HEK293 (cell line): Measurements from ENCODE around the gene PPDPF.
A peak's percentile ranks its signal among the peaks of the same experiment; 100 is the strongest.
"Not testable (repeated sequence)": the region's sequence is repeated elsewhere in the genome, so short reads cannot be mapped to it uniquely, and the experiment has no call there.

Source experiments
- CTCF ChIA-PET: fragments of 350-600 bp; formaldehyde crosslinking; extraction: SDS; loops from one replicate; lab custom pipeline; 2021; ENCODE audit warnings: antibody characterized with exemption; lab: Yijun Ruan, JAX
- POLR2A ChIA-PET: fragments of 300-600 bp; formaldehyde crosslinking; extraction: SDS; loops from one replicate; lab custom pipeline; 2020; ENCODE audit warnings: antibody characterized with exemption, inconsistent platforms; lab: Yijun Ruan, JAX
- H3K27ac ChIP-seq: fragments of 200-500 bp; sonication (Bioruptor generic); 2 replicates; pipeline ENCODE4 v1.5.1; 2014; ENCODE audit warnings: low read depth, low read length, control low read depth, inconsistent platforms; ENCODE audit errors: extremely low read depth
- H3K36me3 ChIP-seq, 2 experiments: fragments of 200-500 bp in 1 of 2; sonication (Bioruptor generic) in 1 of 2; 1 replicate in 1 of 2; 2 replicates in 1 of 2; pipeline ENCODE4 v1.5.1; 2014 to 2017; ENCODE audit warnings: inconsistent platforms in 2 of 2, low read length in 2 of 2; ENCODE audit not compliant: control insufficient read depth in 2 of 2, insufficient read depth in 1 of 2
- H3K4me1 ChIP-seq: fragments of 200-500 bp; sonication (Bioruptor generic); 2 replicates; pipeline ENCODE4 v1.5.1; 2014; ENCODE audit warnings: mild to moderate bottlenecking, low read length, inconsistent platforms; ENCODE audit not compliant: control insufficient read depth, insufficient read depth
- H3K4me3 ChIP-seq: 2 replicates; pipeline ENCODE4 v1.5.1; 2011; ENCODE audit warnings: low read depth, mild to moderate bottlenecking, control low read depth, low read length, moderate library complexity
- H3K9me3 ChIP-seq: fragments of 200-500 bp; sonication (Bioruptor generic); 2 replicates; pipeline ENCODE4 v1.5.1; 2014; ENCODE audit warnings: low read depth, low read length, inconsistent platforms; ENCODE audit not compliant: control insufficient read depth, insufficient read depth
- KLF17 ChIP-seq: fragments of 450-650 bp; formaldehyde crosslinking; IDR thresholded peaks from 2 replicates; pipeline ENCODE4 v1.5.1; 2016; ENCODE audit warnings: missing biosample characterization, missing genetic modification characterization
- OVOL3 ChIP-seq: fragments of 450-650 bp; formaldehyde crosslinking; IDR thresholded peaks from 2 replicates; pipeline ENCODE4 v1.5.1; 2016; ENCODE audit warnings: missing biosample characterization, missing genetic modification characterization
- SCRT1 ChIP-seq: fragments of 450-650 bp; formaldehyde crosslinking; IDR thresholded peaks from 2 replicates; pipeline ENCODE4 v1.5.1; 2016; ENCODE audit warnings: missing biosample characterization, missing genetic modification characterization, borderline replicate concordance
- SCRT2 ChIP-seq: fragments of 450-650 bp; formaldehyde crosslinking; IDR thresholded peaks from 2 replicates; pipeline ENCODE4 v1.5.1; 2016; ENCODE audit warnings: missing biosample characterization, missing genetic modification characterization
- YY1 ChIP-seq: fragments of 450-650 bp; formaldehyde crosslinking; IDR thresholded peaks from 2 replicates; pipeline ENCODE4 v1.5.1; 2018; ENCODE audit warnings: missing biosample characterization, missing genetic modification characterization
- ZNF19 ChIP-seq: fragments of 450-650 bp; formaldehyde crosslinking; IDR thresholded peaks from 2 replicates; pipeline ENCODE4; 2016; ENCODE audit warnings: missing biosample characterization, missing genetic modification characterization, low read depth
- ZNF24 ChIP-seq: fragments of 450-650 bp; formaldehyde crosslinking; IDR thresholded peaks from 2 replicates; pipeline ENCODE4 v1.5.1; 2016; ENCODE audit warnings: missing biosample characterization, missing genetic modification characterization
- ZNF391 ChIP-seq: fragments of 450-650 bp; formaldehyde crosslinking; IDR thresholded peaks from 2 replicates; pipeline ENCODE4 v1.5.1; 2016; ENCODE audit warnings: low read depth, missing biosample characterization, missing genetic modification characterization, borderline replicate concordance
- ZNF473 ChIP-seq: fragments of 450-650 bp; formaldehyde crosslinking; IDR thresholded peaks from 2 replicates; pipeline ENCODE4 v1.5.1; 2017; ENCODE audit warnings: missing biosample characterization, missing genetic modification characterization
- ZNF521 ChIP-seq: fragments of 450-650 bp; formaldehyde crosslinking; IDR thresholded peaks from 2 replicates; pipeline ENCODE4 v1.5.1; 2017; ENCODE audit warnings: missing biosample characterization, mild to moderate bottlenecking, missing genetic modification characterization
- ZNF624 ChIP-seq: fragments of 450-650 bp; formaldehyde crosslinking; IDR thresholded peaks from 2 replicates; pipeline ENCODE4 v1.5.1; 2017; ENCODE audit warnings: missing biosample characterization, missing genetic modification characterization
- TF ChIP-seq, protein P1 (sequence below): fragments of 450-650 bp; formaldehyde crosslinking; IDR thresholded peaks from 2 replicates; pipeline ENCODE4 v1.5.1; 2016; ENCODE audit warnings: missing biosample characterization, missing genetic modification characterization

The PPDPF gene

DNA sequence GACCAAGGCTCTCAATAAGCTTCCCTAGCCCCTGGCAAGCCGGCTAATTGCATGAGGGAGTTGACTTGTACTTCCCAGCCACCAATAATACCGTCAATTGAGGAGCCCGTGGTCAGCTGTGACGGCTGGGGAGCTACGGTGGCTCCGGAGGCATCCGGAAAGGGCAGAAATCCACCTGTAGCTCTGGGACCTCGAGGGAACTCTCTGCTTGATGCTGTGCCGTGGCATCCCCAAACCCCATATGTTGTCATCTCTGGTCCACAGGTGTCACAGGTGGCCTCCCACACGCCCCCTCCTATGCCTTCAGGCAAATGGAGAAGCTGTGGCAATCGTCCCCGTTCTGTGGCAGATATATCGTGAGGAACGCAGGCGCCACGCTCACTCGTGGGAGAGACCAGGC lies 42.6 kb upstream of the PPDPF start:
- H3K4me3 ChIP-seq: no peak overlapping the region
- no peaks in the 10 kb centered on the region for H3K36me3 ChIP-seq
- ChIA-PET POLR2A (interaction anchor here (0.6 kb wide), 1 partner anchor 48 kb away, joined by 4 read pairs; no protein-coding TSS in a partner anchor), CTCF (interaction anchor here (0.6 to 2.3 kb wide), 2 partner anchors 18 to 69 kb away, joined by 3 to 9 read pairs; no protein-coding TSS in a partner anchor)
- H3K27ac ChIP-seq: no peak overlapping the region
- TF ChIP-seq, protein P1, sequence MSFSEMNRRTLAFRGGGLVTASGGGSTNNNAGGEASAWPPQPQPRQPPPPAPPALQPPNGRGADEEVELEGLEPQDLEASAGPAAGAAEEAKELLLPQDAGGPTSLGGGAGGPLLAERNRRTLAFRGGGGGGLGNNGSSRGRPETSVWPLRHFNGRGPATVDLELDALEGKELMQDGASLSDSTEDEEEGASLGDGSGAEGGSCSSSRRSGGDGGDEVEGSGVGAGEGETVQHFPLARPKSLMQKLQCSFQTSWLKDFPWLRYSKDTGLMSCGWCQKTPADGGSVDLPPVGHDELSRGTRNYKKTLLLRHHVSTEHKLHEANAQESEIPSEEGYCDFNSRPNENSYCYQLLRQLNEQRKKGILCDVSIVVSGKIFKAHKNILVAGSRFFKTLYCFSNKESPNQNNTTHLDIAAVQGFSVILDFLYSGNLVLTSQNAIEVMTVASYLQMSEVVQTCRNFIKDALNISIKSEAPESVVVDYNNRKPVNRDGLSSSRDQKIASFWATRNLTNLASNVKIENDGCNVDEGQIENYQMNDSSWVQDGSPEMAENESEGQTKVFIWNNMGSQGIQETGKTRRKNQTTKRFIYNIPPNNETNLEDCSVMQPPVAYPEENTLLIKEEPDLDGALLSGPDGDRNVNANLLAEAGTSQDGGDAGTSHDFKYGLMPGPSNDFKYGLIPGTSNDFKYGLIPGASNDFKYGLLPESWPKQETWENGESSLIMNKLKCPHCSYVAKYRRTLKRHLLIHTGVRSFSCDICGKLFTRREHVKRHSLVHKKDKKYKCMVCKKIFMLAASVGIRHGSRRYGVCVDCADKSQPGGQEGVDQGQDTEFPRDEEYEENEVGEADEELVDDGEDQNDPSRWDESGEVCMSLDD (tag by site-specific recombination): no peak
- TF ChIP-seq ZNF24 (tag by site-specific recombination) (no peak), SCRT1 (tag by site-specific recombination) (peak; percentile 56; the same call in 1 of the 2 replicates), ZNF624 (tag by site-specific recombination) (no peak), KLF17 (no peak), SCRT2 (tag by site-specific recombination) (peak; percentile 85), ZNF521 (tag by site-specific recombination) (no peak), YY1 (tag by site-specific recombination) (no peak), ZNF19 (tag by site-specific recombination) (no peak), ZNF473 (tag by site-specific recombination) (no peak)
- no peaks in the 10 kb centered on the region for H3K9me3 ChIP-seq
- peaks cover 6% of the 10 kb centered on the region for H3K4me1 ChIP-seq

DNA sequence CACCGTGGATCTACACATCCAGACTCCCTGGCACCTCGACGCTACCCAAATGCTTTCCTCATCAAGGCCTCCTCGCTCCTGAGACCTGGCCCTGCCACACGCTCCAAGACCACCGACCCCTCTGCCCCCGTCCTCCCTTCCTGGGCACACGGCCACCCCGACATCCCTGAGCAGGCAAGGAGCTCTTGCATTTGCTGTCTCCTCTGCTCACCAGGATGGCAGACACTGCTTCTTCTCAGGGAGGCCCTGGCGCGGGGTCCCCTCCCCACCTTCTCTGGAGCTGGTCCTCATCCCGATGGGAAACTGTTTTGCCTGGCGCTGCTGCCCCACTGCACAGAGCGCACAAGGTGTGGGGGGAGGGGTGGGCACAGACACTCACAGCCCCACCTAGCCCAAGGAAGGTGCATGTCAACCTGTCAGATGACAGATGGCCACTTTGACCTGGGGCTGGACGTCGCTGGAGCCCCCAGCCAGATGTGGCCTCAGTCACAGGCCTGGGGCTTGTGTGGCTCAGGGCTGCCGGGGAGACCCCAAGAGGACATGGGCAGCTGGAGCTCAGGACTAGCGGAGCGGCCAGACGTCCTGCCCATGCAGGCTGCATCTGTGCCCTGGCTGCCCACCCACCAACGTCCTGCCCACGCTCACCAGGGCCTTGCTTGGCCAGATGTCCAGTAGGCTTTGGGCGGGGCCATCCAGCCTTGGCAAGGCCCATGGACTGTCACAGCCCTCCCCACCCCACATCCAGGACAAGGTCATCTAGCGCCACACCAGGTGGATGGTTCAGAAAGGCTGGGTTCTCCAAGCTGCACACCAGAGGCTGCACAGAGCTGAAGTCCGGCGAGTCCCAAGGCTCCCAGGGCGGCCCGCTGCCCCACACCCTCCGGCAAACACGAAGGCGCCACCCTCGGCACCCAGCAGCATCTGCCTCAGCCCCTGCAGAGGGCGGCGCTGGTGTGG lies 41.9 kb upstream of the PPDPF start:
- POLR2A ChIA-PET: interaction anchor here (0.6 kb wide), 1 partner anchor 47 kb away, joined by 4 read pairs; no protein-coding TSS in a partner anchor
- TF ChIP-seq OVOL3 (no peak), ZNF391 (tag by site-specific recombination) (no peak)
- TF ChIP-seq, all 188 proteins: peak for 0
- CTCF ChIA-PET: interaction anchor here (2.3 kb wide), 1 partner anchor 18 kb away, joined by 9 read pairs; no protein-coding TSS in a partner anchor
- Histone ChIP-seq H3K9me3 (no peaks in the 10 kb centered on the region), H3K27ac (no peak overlapping the region), H3K4me3 (no peak overlapping the region), H3K4me1 (peaks cover 9% of the 10 kb centered on the region), H3K36me3 (no peaks in the 10 kb centered on the region)

GRCh38 chr20:63479695-63480419 lies 40.7 kb upstream of the PPDPF start:
- H3K27ac ChIP-seq, H3K4me3 ChIP-seq, H3K9me3 ChIP-seq, POLR2A ChIA-PET, H3K36me3 ChIP-seq, H3K4me1 ChIP-seq: not testable (repeated sequence)
- CTCF ChIA-PET: interaction anchor here (1.2 kb wide), 1 partner anchor 38 kb away, joined by 4 read pairs; no protein-coding TSS in a partner anchor
